Vagina (tissue), 2 donors: ENCODE results near the gene DENND1C. TPM values are rescaled to one million over a fixed set of nuclear protein-coding genes. Genes with fewer than 3 reads are reported as not detected.

Experiments used
- DNase-seq, 2 donors: peaks; one replicate each; pipeline ENCODE4 v3.0.0-alpha.2; 2017; ENCODE audit errors: extremely low spot score in 2 of 2
- H3K27ac ChIP-seq: fragments of 200-600 bp; sonication (generic); one replicate; pipeline ENCODE4 v1.5.1; 2019
- H3K27me3 ChIP-seq: fragments of 200-600 bp; sonication (generic); one replicate; pipeline ENCODE4 v1.5.1; 2019
- H3K36me3 ChIP-seq, 2 donors: fragments of 200-600 bp; sonication (generic); one replicate each; pipeline ENCODE4 v1.5.1; 2017 to 2019
- H3K4me1 ChIP-seq: fragments of 200-600 bp; sonication (generic); one replicate; pipeline ENCODE4 v1.5.1; 2019
- H3K4me3 ChIP-seq, 2 donors: fragments of 200-600 bp; sonication (generic); 1 replicate in 1 of 2; 2 replicates in 1 of 2; pipeline ENCODE4 v1.5.1; 2016 to 2019
- H3K9me3 ChIP-seq: fragments of 200-600 bp; sonication (generic); one replicate; pipeline ENCODE4 v1.5.1; 2019
- CTCF ChIP-seq, 3 experiments: fragments of 450-650 bp in 2 of 3; fragments of 200-600 bp in 1 of 3; sonication (generic) in 1 of 3; IDR thresholded peaks; one replicate each; pipeline ENCODE4 v1.5.1; 2017 to 2019; ENCODE audit warnings: antibody characterized with exemption in 3 of 3, mild to moderate bottlenecking in 2 of 3, moderate library complexity in 2 of 3
- POLR2A ChIP-seq, 2 donors: fragments of 450-650 bp; IDR thresholded peaks; one replicate each; pipeline ENCODE4 v1.6.1; 2017; ENCODE audit warnings: antibody characterized with exemption in 2 of 2, mild to moderate bottlenecking in 2 of 2, moderate library complexity in 2 of 2
- POLR2AphosphoS5 ChIP-seq, 2 donors: sonication (generic); formaldehyde crosslinking; IDR thresholded peaks; one replicate each; pipeline ENCODE4 v1.9.0; 2017; ENCODE audit warnings: antibody characterized with exemption in 2 of 2, mild to moderate bottlenecking in 2 of 2, low read depth in 1 of 2; ENCODE audit not compliant: insufficient read depth in 1 of 2
- intact Hi-C: fragments of 100-400 bp; cut with DNase I; formaldehyde crosslinking; loops from one replicate; pipeline ENCODE4 v1.15.1; 2023
- total RNA-seq: library from RNA; depleted of rRNA; stranded (reverse); fragments of >200 nt; gene quantifications from one replicate; pipeline ENCODE4 v1.2.3, GENCODE V29; 2016

Gene DENND1C
- total RNA-seq, 1 donor from 2014 or later: 2.9 TPM

DNA sequence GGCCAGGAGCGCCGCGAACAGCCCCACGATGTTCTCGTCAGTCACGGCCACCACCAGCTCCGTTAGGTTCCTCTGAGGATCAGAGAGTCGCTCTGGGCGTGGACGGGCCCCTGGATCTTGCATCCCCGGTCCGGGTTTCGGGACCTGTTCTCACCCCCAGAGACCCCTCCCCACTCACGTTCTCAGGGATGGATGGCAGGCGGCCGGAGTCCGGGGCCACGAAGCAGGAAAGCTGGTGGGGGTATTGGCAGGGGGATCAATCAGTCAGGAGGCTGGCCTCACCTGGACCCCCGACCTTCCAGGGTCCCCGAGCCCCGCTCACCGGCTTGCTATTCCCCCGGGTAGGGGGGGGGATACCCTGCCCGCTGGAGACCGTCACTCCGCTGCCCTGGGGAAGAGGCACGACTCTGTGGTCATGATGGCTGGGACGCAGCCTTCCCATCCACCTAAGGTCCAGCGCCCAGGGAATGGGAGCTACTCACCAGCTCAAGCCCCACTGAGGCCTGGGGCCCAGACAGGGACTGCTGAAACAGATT lies 4.6 kb downstream of the DENND1C start:
- H3K27ac ChIP-seq: no peak overlapping the region
- H3K36me3 ChIP-seq: no peaks in the 10 kb centered on the region
- TF ChIP-seq POLR2AphosphoS5 (IDR thresholded peaks at IDR 0.05; ENCODE audit: insufficient read depth in 1 of 2, low read depth in 1 of 2) (no peak), CTCF (IDR thresholded peaks at IDR 0.05) (no peak), POLR2A (IDR thresholded peaks at IDR 0.05) (no peak)
- peaks cover 17% of the 10 kb centered on the region for H3K4me1 ChIP-seq
- no peak for DNase-seq
- H3K4me3 ChIP-seq: peak overlapping the region in 1 of 2 donors; percentile 7
- no peaks in the 10 kb centered on the region for H3K9me3 ChIP-seq
- intact Hi-C loops: no loop called here
- H3K27me3 ChIP-seq: peaks cover 4% of the 10 kb centered on the region

DNA sequence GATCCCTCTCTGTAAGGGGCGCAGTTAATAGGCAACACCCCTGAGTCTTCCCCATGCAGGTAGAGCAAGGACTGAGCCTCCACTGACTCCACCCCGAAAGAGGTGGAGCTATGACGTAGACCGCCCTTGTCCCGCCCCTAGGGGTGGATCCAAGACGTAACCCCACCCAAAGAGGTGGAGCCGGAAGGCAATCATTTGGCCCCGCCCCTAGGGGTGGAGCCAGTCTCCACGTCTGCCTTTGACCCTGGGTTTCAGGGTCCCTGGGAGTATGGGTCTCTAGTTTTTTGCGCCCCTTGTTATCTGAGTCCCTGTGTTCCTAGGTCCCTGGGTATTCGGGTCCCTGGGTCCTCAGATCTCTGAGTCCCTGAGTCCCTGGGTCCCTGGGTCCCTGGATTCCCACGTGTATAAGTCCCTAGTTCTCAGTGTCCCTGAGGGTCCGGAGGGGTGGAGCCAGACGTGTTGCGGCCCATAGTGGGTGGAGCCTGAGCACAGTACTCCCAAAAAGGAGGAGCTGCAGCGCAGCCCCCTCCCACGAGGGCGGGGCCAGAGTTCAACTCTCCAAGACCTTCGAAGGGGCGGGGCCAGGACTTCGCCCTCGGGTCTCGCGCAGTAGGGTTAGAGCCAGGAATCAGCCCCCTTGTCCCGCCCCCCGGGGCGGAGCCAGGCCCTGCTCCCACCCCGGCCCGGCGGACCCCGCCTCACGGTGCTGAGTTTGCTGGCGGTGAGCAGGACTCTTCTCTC lies 5.3 kb downstream of the DENND1C start:
- H3K36me3 ChIP-seq: no peaks in the 10 kb centered on the region
- intact Hi-C loops: no loop called here
- H3K27me3 ChIP-seq: peaks cover 4% of the 10 kb centered on the region
- H3K4me3 ChIP-seq: peak overlapping the region in 1 of 2 donors; percentile 7
- no peak for DNase-seq
- H3K27ac ChIP-seq: no peak overlapping the region
- peaks cover 17% of the 10 kb centered on the region for H3K4me1 ChIP-seq
- TF ChIP-seq POLR2A (IDR thresholded peaks at IDR 0.05) (no peak), CTCF (IDR thresholded peaks at IDR 0.05) (no peak), POLR2AphosphoS5 (IDR thresholded peaks at IDR 0.05; ENCODE audit: insufficient read depth in 1 of 2, low read depth in 1 of 2) (no peak)
- H3K9me3 ChIP-seq: no peaks in the 10 kb centered on the region

- Histone ChIP-seq H3K36me3 (no peaks in the 10 kb centered on the region), H3K4me3 (no peak overlapping the region), H3K4me1 (peaks cover 17% of the 10 kb centered on the region), H3K27ac (no peak overlapping the region), H3K27me3 (peaks cover 4% of the 10 kb centered on the region), H3K9me3 (no peaks in the 10 kb centered on the region)
- TF ChIP-seq CTCF (IDR thresholded peaks at IDR 0.05) (no peak), POLR2AphosphoS5 (IDR thresholded peaks at IDR 0.05; ENCODE audit: insufficient read depth in 1 of 2, low read depth in 1 of 2) (no peak)
- intact Hi-C loops: no loop called here
- DNase-seq: no peak
Measured at GRCh38 chr19:6475321-6476108, 6.1 kb downstream of the DENND1C start.

- DNase-seq: no peak
Measured at GRCh38 chr19:6473647-6474046, 7.9 kb downstream of the DENND1C start.

More at GRCh38 chr19:6473647-6474046, 7.9 kb downstream of the DENND1C start:
- no peak overlapping the region for H3K4me3 ChIP-seq
- H3K9me3 ChIP-seq: no peaks in the 10 kb centered on the region
- H3K27ac ChIP-seq: no peak overlapping the region
- intact Hi-C loops: no loop called here
- no peak for TF ChIP-seq CTCF (IDR thresholded peaks at IDR 0.05)
- TF ChIP-seq POLR2AphosphoS5 (IDR thresholded peaks at IDR 0.05; ENCODE audit: insufficient read depth in 1 of 2, low read depth in 1 of 2): no peak
- no peak for TF ChIP-seq POLR2A (IDR thresholded peaks at IDR 0.05)
- H3K36me3 ChIP-seq: no peaks in the 10 kb centered on the region
- H3K27me3 ChIP-seq: peaks cover 4% of the 10 kb centered on the region
- H3K4me1 ChIP-seq: peaks cover 17% of the 10 kb centered on the region
